HepG2 (cell line): ENCODE data around the gene WWTR1. TPM values are rescaled to one million over a fixed set of nuclear protein-coding genes. Genes with fewer than 3 reads are reported as not detected.

ENCODE experiments used
- ATAC-seq: fragments of 200-7000 bp; cut with Tn5 transposase; 3 replicates; pipeline ENCODE4 v1.9.1; 2020; ENCODE audit warnings: mild to moderate bottlenecking, moderate library complexity
- BruUV-seq: library from RNA; stranded (reverse); fragments of 400-500 nt; replicated peaks from 2 replicates; lab custom pipeline; 2021; lab: Mats Ljungman, UMichigan
- CTCF ChIA-PET: fragments of 300-600 bp; formaldehyde crosslinking; extraction: SDS; loops from one replicate; lab custom pipeline; 2021; ENCODE audit warnings: low total read pairs, inconsistent platforms, low intra/inter-chr PET ratio; lab: Yijun Ruan, JAX
- POLR2A ChIA-PET: fragments of 350-600 bp; sonication (Branson Sonifier 250); formaldehyde crosslinking; loops from one replicate; lab custom pipeline; 2020; ENCODE audit warnings: antibody characterized with exemption, inconsistent platforms; lab: Yijun Ruan, JAX
- DNase-seq: peaks from one replicate; pipeline ENCODE4 v3.0.0-alpha.2; 2015; ENCODE audit warnings: low spot score
- FAIRE-seq: peaks from 3 replicates; lab custom pipeline; 2011; peaks lifted over from hg19 to GRCh38; lab: Jason Lieb, UNC
- H2AFZ ChIP-seq: one replicate; pipeline ENCODE4 v1.6.1; 2011; ENCODE audit warnings: low read length, inconsistent platforms
- H3K27ac ChIP-seq: fragments of 300-600 bp; 3 replicates; pipeline ENCODE4 v1.8.0; 2011; ENCODE audit warnings: mixed run types, mild to moderate bottlenecking, mixed read lengths, low read length, inconsistent platforms; ENCODE audit not compliant: insufficient read depth; ENCODE audit errors: extremely low read length
- H3K27me3 ChIP-seq, 2 experiments: fragments of 200-600 bp in 1 of 2; 2 replicates in 1 of 2; 3 replicates in 1 of 2; pipeline versions ENCODE4 v1.6.0 to v1.8.0; 2011; ENCODE audit warnings: low read length in 2 of 2, mild to moderate bottlenecking in 2 of 2, moderate library complexity in 2 of 2, inconsistent platforms in 1 of 2; ENCODE audit not compliant: insufficient read depth in 2 of 2, control insufficient read depth in 1 of 2
- H3K36me3 ChIP-seq, 2 experiments: fragments of 200-600 bp in 1 of 2; replicated peaks in 1 of 2; 2 replicates in 1 of 2; 3 replicates in 1 of 2; pipeline versions ENCODE4 v1.5.1 to v1.8.0; 2011; ENCODE audit warnings: low read length in 2 of 2, inconsistent platforms in 1 of 2; ENCODE audit not compliant: insufficient read depth in 2 of 2, control insufficient read depth in 1 of 2
- H3K4me1 ChIP-seq: 2 replicates; pipeline ENCODE4 v1.5.1; 2012; ENCODE audit warnings: low read length, inconsistent platforms; ENCODE audit not compliant: insufficient read depth
- H3K4me2 ChIP-seq: 2 replicates; pipeline ENCODE4 v1.6.0; 2011; ENCODE audit warnings: low read depth, low read length, inconsistent platforms
- H3K4me3 ChIP-seq, 3 experiments: fragments of 200-600 bp in 1 of 3; sonication (generic), shearing (Covaris generic) in 1 of 3; replicated peaks in 1 of 3; 2 replicates each; pipeline ENCODE4 v1.5.1; 2011 to 2016; ENCODE audit warnings: low read length in 3 of 3, inconsistent platforms in 2 of 3, low read depth in 2 of 3, mild to moderate bottlenecking in 2 of 3, control low read depth in 1 of 3, mixed read lengths in 1 of 3; ENCODE audit not compliant: insufficient read depth in 1 of 3
- H3K79me2 ChIP-seq: one replicate; pipeline ENCODE4 v1.6.1; 2011; ENCODE audit warnings: low read length, inconsistent platforms; ENCODE audit not compliant: insufficient read depth
- H3K9ac ChIP-seq: 2 replicates; pipeline ENCODE4 v1.6.0; 2011; ENCODE audit warnings: mild to moderate bottlenecking, low read depth, low read length, inconsistent platforms; ENCODE audit not compliant: insufficient read depth
- H3K9me3 ChIP-seq: 2 replicates; pipeline ENCODE4 v1.5.1; 2012; ENCODE audit warnings: mild to moderate bottlenecking, low read length
- H4K20me1 ChIP-seq: 2 replicates; pipeline ENCODE4 v1.6.0; 2011; ENCODE audit warnings: inconsistent platforms, mild to moderate bottlenecking, low read length, moderate library complexity; ENCODE audit not compliant: insufficient read depth
- BCL6 ChIP-seq: IDR thresholded peaks from 2 replicates; pipeline ENCODE4 v1.6.1; 2016; ENCODE audit warnings: missing genetic modification reagents, missing compliant biosample characterization
- CEBPB ChIP-seq: IDR thresholded peaks from 2 replicates; pipeline ENCODE4 v1.6.1; 2011; ENCODE audit warnings: low read depth, low read length, improper control_type of control experiment, borderline replicate concordance
- KAT8 ChIP-seq: IDR thresholded peaks from 2 replicates; pipeline ENCODE4 v1.6.1; 2016; ENCODE audit warnings: missing genetic modification reagents, missing compliant biosample characterization
- PAF1 ChIP-seq: IDR thresholded peaks from 2 replicates; pipeline ENCODE4 v1.6.1; 2016; ENCODE audit warnings: missing genetic modification reagents, missing compliant biosample characterization
- PRPF4 ChIP-seq: fragments of 200-400 bp; formaldehyde crosslinking; IDR thresholded peaks from 2 replicates; pipeline ENCODE4 v1.6.1; 2016; ENCODE audit warnings: low read length, low read depth; ENCODE audit not compliant: poor library complexity, severe bottlenecking
- REL ChIP-seq: sonication (generic); formaldehyde crosslinking; conservative IDR thresholded peaks from 2 replicates; pipeline ENCODE4 v1.8.0; 2022; ENCODE audit warnings: mild to moderate bottlenecking, missing genetic modification reagents, moderate library complexity
- SAP130 ChIP-seq: IDR thresholded peaks from 2 replicates; pipeline ENCODE4 v1.6.1; 2016; ENCODE audit warnings: low read depth
- ZBTB21 ChIP-seq: sonication (generic); formaldehyde crosslinking; IDR thresholded peaks from 2 replicates; pipeline ENCODE4 v1.4.0; 2020; ENCODE audit warnings: missing genetic modification reagents
- ZBTB42 ChIP-seq: sonication (generic); formaldehyde crosslinking; IDR thresholded peaks from 2 replicates; pipeline ENCODE4 v1.5.0; 2020; ENCODE audit warnings: mild to moderate bottlenecking, missing genetic modification reagents
- ZMYM3 ChIP-seq: sonication (generic); formaldehyde crosslinking; IDR thresholded peaks from 2 replicates; pipeline ENCODE4 v1.5.1; 2020; ENCODE audit warnings: mild to moderate bottlenecking, missing genetic modification reagents
- ZNF672 ChIP-seq: sonication (generic); formaldehyde crosslinking; IDR thresholded peaks from 2 replicates; pipeline ENCODE4 v1.8.1; 2022; ENCODE audit warnings: missing genetic modification reagents
- WGBS: methylation state at CpG from one replicate; pipeline ENCODE4 v1.1.6; 2017; ENCODE audit warnings: low lambda C conversion rate; 5-methylcytosine and 5-hydroxymethylcytosine counted together
- in situ Hi-C: cut with HindIII; loops from 2 replicates; pipeline ENCODE4 v1.10.0; 2017; ENCODE audit warnings: low pct_unique_long_range_greater_than_20kb; ENCODE audit not compliant: extremely low pct_ligation_motif_present
- intact Hi-C: fragments of 100-400 bp; cut with micrococcal nuclease; formaldehyde crosslinking; loops from one replicate; pipeline ENCODE4 v1.10.0; 2022; ENCODE audit not compliant: unreplicated experiment
- polyA plus RNA-seq, 8 experiments: library from polyadenylated mRNA; depleted of rRNA in 3 of 8; stranded (reverse) in 7 of 8; unstranded in 1 of 8; fragments of >200 nt; fragmentation: Illumina TruSeq in 4 of 8; extraction: Trizol in 4 of 8; gene quantifications; 2 replicates each; pipeline versions ENCODE4 v1.2.1 to v1.2.3, GENCODE V29; 2011 to 2016; ENCODE audit warnings: low read depth in 4 of 8, missing spikeins in 1 of 8, mixed read lengths in 1 of 8; ENCODE audit not compliant: insufficient read depth in 1 of 8
- total RNA-seq, 5 experiments: library from RNA; depleted of rRNA; stranded (reverse); fragments of >200 nt; fragmentation: Illumina TruSeq; extraction: Trizol; gene quantifications; 2 replicates each; pipeline ENCODE4 v1.2.3, GENCODE V29; 2016; ENCODE audit warnings: low read depth in 1 of 5
- TF ChIP-seq, protein P1 (sequence below): sonication (generic); formaldehyde crosslinking; IDR thresholded peaks from 2 replicates; pipeline ENCODE4 v1.4.0; 2020; ENCODE audit warnings: missing genetic modification reagents
- TF ChIP-seq, protein P2 (sequence below): IDR thresholded peaks from 2 replicates; pipeline ENCODE4 v1.4.0; 2020; ENCODE audit warnings: mild to moderate bottlenecking, missing genetic modification reagents
- TF ChIP-seq, protein P3 (sequence below): sonication (generic); formaldehyde crosslinking; IDR thresholded peaks from 2 replicates; pipeline ENCODE4 v1.5.1; 2020; ENCODE audit warnings: mild to moderate bottlenecking, missing genetic modification reagents, moderate library complexity

Gene WWTR1
- total and polyA plus RNA-seq, 2 of the 13 experiments (the other 11 are each of a cell fraction or from before 2014, with no cell fraction given) = 19.7 to 139 TPM

DNA sequence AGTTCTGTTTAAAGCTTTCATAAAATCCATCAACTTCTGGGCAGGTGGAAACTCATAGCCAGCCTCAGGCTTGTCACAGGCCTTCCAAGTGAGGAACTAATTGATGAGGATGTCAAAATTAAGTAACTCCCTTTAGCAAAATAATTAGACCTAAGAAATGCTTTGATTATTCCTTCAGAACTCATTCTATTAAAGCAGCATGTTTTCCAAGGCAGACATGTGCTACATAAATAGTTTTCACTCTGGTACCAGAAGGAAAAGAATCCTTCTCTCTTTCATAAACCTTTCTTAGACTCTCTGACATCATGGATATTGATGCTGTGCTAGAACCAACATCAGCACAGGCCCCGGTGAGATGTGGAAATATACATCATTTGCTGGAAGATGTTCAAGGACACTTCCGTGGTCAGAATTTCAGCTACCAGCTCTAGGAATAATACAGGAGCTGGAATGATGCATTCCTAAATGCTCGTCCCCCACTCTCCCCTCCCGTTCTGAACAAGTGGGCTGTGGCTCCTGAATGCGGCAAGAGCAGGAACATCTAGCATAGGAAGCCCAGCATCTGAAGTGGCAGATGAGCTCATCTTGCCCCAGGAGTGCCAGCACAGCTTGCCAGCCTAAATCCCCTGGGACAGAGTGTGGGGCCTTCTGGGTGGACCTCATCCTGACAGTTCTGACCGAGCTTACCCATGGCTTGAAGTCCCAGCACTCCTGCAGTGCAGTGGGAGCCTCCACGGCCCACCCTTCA, 82.4 kb downstream of the WWTR1 start:
- Histone ChIP-seq H4K20me1 (peaks cover 15% of the 10 kb centered on the region), H3K4me1 (peaks cover 44% of the 10 kb centered on the region), H3K9me3 (no peaks in the 10 kb centered on the region), H3K27ac (peak overlapping the region; percentile 35), H3K4me3 (no peak overlapping the region), H3K9ac (no peak overlapping the region), H3K79me2 (peaks cover 71% of the 10 kb centered on the region), H3K36me3 (peaks cover 17 to 45% of the 10 kb centered on the region in 2 experiments), H2AFZ (no peak overlapping the region), H3K4me2 (no peak overlapping the region), H3K27me3 (no peaks in the 10 kb centered on the region)
- no TSS peak for BruUV-seq
- intact Hi-C loops (no loop called here), in situ Hi-C loops (no loop called here)
- WGBS = 71% methylated on average over 4 of the region's 7 CpGs
- ChIA-PET POLR2A (interaction anchor here (0.9 to 1.6 kb wide), 2 partner anchors 82 to 139 kb away, joined by 3 to 4 read pairs; partner anchors contain the start of gene WWTR1), CTCF (no interaction called here)
- peak; percentile 63 for ATAC-seq
- DNase-seq = peak; percentile 57
- FAIRE-seq = no peak
- TF ChIP-seq PRPF4 = no peak
- TF ChIP-seq, protein P1, sequence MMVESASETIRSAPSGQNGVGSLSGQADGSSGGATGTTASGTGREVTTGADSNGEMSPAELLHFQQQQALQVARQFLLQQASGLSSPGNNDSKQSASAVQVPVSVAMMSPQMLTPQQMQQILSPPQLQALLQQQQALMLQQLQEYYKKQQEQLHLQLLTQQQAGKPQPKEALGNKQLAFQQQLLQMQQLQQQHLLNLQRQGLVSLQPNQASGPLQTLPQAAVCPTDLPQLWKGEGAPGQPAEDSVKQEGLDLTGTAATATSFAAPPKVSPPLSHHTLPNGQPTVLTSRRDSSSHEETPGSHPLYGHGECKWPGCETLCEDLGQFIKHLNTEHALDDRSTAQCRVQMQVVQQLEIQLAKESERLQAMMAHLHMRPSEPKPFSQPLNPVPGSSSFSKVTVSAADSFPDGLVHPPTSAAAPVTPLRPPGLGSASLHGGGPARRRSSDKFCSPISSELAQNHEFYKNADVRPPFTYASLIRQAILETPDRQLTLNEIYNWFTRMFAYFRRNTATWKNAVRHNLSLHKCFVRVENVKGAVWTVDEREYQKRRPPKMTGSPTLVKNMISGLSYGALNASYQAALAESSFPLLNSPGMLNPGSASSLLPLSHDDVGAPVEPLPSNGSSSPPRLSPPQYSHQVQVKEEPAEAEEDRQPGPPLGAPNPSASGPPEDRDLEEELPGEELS = no peak
- TF ChIP-seq, protein P2, sequence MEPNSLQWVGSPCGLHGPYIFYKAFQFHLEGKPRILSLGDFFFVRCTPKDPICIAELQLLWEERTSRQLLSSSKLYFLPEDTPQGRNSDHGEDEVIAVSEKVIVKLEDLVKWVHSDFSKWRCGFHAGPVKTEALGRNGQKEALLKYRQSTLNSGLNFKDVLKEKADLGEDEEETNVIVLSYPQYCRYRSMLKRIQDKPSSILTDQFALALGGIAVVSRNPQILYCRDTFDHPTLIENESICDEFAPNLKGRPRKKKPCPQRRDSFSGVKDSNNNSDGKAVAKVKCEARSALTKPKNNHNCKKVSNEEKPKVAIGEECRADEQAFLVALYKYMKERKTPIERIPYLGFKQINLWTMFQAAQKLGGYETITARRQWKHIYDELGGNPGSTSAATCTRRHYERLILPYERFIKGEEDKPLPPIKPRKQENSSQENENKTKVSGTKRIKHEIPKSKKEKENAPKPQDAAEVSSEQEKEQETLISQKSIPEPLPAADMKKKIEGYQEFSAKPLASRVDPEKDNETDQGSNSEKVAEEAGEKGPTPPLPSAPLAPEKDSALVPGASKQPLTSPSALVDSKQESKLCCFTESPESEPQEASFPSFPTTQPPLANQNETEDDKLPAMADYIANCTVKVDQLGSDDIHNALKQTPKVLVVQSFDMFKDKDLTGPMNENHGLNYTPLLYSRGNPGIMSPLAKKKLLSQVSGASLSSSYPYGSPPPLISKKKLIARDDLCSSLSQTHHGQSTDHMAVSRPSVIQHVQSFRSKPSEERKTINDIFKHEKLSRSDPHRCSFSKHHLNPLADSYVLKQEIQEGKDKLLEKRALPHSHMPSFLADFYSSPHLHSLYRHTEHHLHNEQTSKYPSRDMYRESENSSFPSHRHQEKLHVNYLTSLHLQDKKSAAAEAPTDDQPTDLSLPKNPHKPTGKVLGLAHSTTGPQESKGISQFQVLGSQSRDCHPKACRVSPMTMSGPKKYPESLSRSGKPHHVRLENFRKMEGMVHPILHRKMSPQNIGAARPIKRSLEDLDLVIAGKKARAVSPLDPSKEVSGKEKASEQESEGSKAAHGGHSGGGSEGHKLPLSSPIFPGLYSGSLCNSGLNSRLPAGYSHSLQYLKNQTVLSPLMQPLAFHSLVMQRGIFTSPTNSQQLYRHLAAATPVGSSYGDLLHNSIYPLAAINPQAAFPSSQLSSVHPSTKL (CRISPR knock-in tag) = 0 out of 2 replicates have a peak, but pooled peaks have one; percentile 31
- no peak for TF ChIP-seq ZMYM3 (CRISPR knock-in tag)
- 0 out of 2 replicates have a peak, but pooled peaks have one; percentile 51 for TF ChIP-seq PAF1
- no peak for TF ChIP-seq KAT8 (CRISPR knock-in tag)
- TF ChIP-seq, protein P3, sequence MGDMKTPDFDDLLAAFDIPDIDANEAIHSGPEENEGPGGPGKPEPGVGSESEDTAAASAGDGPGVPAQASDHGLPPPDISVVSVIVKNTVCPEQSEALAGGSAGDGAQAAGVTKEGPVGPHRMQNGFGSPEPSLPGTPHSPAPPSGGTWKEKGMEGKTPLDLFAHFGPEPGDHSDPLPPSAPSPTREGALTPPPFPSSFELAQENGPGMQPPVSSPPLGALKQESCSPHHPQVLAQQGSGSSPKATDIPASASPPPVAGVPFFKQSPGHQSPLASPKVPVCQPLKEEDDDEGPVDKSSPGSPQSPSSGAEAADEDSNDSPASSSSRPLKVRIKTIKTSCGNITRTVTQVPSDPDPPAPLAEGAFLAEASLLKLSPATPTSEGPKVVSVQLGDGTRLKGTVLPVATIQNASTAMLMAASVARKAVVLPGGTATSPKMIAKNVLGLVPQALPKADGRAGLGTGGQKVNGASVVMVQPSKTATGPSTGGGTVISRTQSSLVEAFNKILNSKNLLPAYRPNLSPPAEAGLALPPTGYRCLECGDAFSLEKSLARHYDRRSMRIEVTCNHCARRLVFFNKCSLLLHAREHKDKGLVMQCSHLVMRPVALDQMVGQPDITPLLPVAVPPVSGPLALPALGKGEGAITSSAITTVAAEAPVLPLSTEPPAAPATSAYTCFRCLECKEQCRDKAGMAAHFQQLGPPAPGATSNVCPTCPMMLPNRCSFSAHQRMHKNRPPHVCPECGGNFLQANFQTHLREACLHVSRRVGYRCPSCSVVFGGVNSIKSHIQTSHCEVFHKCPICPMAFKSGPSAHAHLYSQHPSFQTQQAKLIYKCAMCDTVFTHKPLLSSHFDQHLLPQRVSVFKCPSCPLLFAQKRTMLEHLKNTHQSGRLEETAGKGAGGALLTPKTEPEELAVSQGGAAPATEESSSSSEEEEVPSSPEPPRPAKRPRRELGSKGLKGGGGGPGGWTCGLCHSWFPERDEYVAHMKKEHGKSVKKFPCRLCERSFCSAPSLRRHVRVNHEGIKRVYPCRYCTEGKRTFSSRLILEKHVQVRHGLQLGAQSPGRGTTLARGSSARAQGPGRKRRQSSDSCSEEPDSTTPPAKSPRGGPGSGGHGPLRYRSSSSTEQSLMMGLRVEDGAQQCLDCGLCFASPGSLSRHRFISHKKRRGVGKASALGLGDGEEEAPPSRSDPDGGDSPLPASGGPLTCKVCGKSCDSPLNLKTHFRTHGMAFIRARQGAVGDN (CRISPR knock-in tag) = peak; percentile 25; the same call in 1 of the 2 replicates
- no peak for TF ChIP-seq ZBTB42 (CRISPR knock-in tag)
- TF ChIP-seq REL (CRISPR knock-in tag) = no peak
- TF ChIP-seq BCL6 (CRISPR knock-in tag) = 0 out of 2 replicates have a peak, but pooled peaks have one; percentile 40
- TF ChIP-seq CEBPB = no peak
- TF ChIP-seq ZNF672 (CRISPR knock-in tag) = no peak
- peak; percentile 74; the same call in 1 of the 2 replicates for TF ChIP-seq ZBTB21
- no peak for TF ChIP-seq SAP130 (CRISPR knock-in tag)
